Psoas muscle (tissue), 8 donors: Measurements from ENCODE around the gene HCAR3. TPM values are rescaled to one million over a fixed set of nuclear protein-coding genes. Genes with fewer than 3 reads are reported as not detected.
"Not testable (repeated sequence)": the region's sequence is repeated elsewhere in the genome, so short reads cannot be mapped to it uniquely, and the experiment has no call there.

Experiments used
- ATAC-seq, 4 donors: fragments of 200-7000 bp; cut with Tn5 transposase; one replicate each; pipeline ENCODE4 v1.9.1; 2020; ENCODE audit warnings: moderate library complexity in 3 of 4, mild to moderate bottlenecking in 2 of 4
- DNase-seq, 2 donors: peaks; one replicate each; pipeline ENCODE4 v3.0.0-alpha.2; 2020
- H3K27ac ChIP-seq: fragments of 200-600 bp; one replicate; pipeline ENCODE4 v1.8.0; 2022
- H3K27me3 ChIP-seq, 3 donors: fragments of 200-600 bp in 1 of 3; one replicate each; pipeline versions ENCODE4 v1.6.1 to v1.8.0; 2013 to 2022; ENCODE audit warnings: low read length in 2 of 3, mild to moderate bottlenecking in 2 of 3, moderate library complexity in 1 of 3; ENCODE audit not compliant: insufficient read depth in 3 of 3
- H3K36me3 ChIP-seq, 2 donors: fragments of 200-600 bp in 1 of 2; one replicate each; pipeline versions ENCODE4 v1.6.1 to v1.8.0; 2013 to 2022; ENCODE audit warnings: low read depth in 1 of 2, mild to moderate bottlenecking in 1 of 2, moderate library complexity in 1 of 2; ENCODE audit not compliant: insufficient read depth in 1 of 2
- H3K4me1 ChIP-seq: fragments of 200-600 bp; one replicate; pipeline ENCODE4 v1.8.0; 2022
- H3K4me3 ChIP-seq: fragments of 200-600 bp; one replicate; pipeline ENCODE4 v1.8.0; 2022; ENCODE audit warnings: mild to moderate bottlenecking
- H3K9me3 ChIP-seq: fragments of 200-600 bp; one replicate; pipeline ENCODE4 v1.8.0; 2022
- CTCF ChIP-seq: fragments of 200-600 bp; IDR thresholded peaks from one replicate; pipeline ENCODE4 v1.8.0; 2022; ENCODE audit warnings: antibody characterized with exemption
- WGBS, 3 donors: extraction: QIAGEN DNeasy Blood & Tissue Kit; methylation state at CpG; one replicate each; pipeline versions ENCODE4 v1.1.6 to v1.1.7; 2013; 5-methylcytosine and 5-hydroxymethylcytosine counted together
- intact Hi-C, 2 donors: fragments of 100-400 bp; cut with DNase I; formaldehyde crosslinking; loops; one replicate each; pipeline versions ENCODE4 v1.11.0 to v1.14.2; 2022
- polyA plus RNA-seq, 3 donors: library from polyadenylated mRNA; stranded (reverse); fragments of 200-250 nt; gene quantifications; one replicate each; pipeline ENCODE4 v1.2.3, GENCODE V29; 2013
- total RNA-seq, 4 donors: library from RNA; stranded (reverse); fragmentation: NEBNext Ultra II Directional in 2 of 4; extraction: Animal tissue kit (Norgen Biotek cat#: 25700) in 2 of 4; gene quantifications; one replicate each; pipeline versions ENCODE4 v1.2.1 to v1.2.4, GENCODE V29; 2021 to 2023
- donor health status: healthy with polysubstance abuse.
- donor health status: DM: no; HTN: no; CAD: no; lungs with moderate emphysema.
- donor health status: Bipolar disorder and iron deficiency.
- donor health status: healthy.
- donor health status: DM: yes; HTN: yes; CAD: no.
- donor health status: DM: no; HTN: no; CAD: no.
- donor health status: DM: no; HTN: no; CAD: no.
- donor health status: DM: yes; HTN: yes; CAD: no.

Gene HCAR3
- total and polyA plus RNA-seq, 7 donors = 0.07 to 0.44 (median 0.13) TPM; not detected in 4

GRCh38 chr12:122701481-122701880 is 15.1 kb downstream of the HCAR3 start:
- H3K9me3 ChIP-seq, H3K27me3 ChIP-seq, ATAC-seq, H3K4me1 ChIP-seq, H3K4me3 ChIP-seq, intact Hi-C loops, DNase-seq, H3K27ac ChIP-seq, H3K36me3 ChIP-seq: not testable (repeated sequence)
- 27 to 49% (median 46%) methylated on average over 4 of the region's 4 CpGs for WGBS, 3 donors

- H3K4me1 ChIP-seq, H3K9me3 ChIP-seq, intact Hi-C loops, H3K27me3 ChIP-seq, H3K27ac ChIP-seq, DNase-seq, ATAC-seq, H3K4me3 ChIP-seq, H3K36me3 ChIP-seq: not testable (repeated sequence)
- 84 to 90% methylated on average over 1 to 2 of the region's 9 CpGs; no CpG with 5 or more reads in 1 of the 3 donors for WGBS, 3 donors
Observed at GRCh38 chr12:122700038-122700710, 16.4 kb downstream of the HCAR3 start.

- intact Hi-C loops, H3K9me3 ChIP-seq, H3K4me3 ChIP-seq, H3K36me3 ChIP-seq, ATAC-seq, H3K27me3 ChIP-seq, DNase-seq, H3K27ac ChIP-seq, H3K4me1 ChIP-seq: not testable (repeated sequence)
- 82 to 89% (median 84%) methylated on average over 2 of the region's 2 CpGs for WGBS, 3 donors
Observed at GRCh38 chr12:122696922-122697321, 19.7 kb downstream of the HCAR3 start.

GRCh38 chr12:122691566-122691965 is 25.0 kb downstream of the HCAR3 start:
- Histone ChIP-seq H3K27ac (no peak overlapping the region), H3K9me3 (no peaks in the 10 kb centered on the region), H3K36me3 (no peaks in the 10 kb centered on the region), H3K27me3 (no peaks in the 10 kb centered on the region), H3K4me1 (no peaks in the 10 kb centered on the region), H3K4me3 (no peak overlapping the region)
- no peak for DNase-seq
- intact Hi-C loops = no loop called here
- 81 to 83% (median 82%) methylated on average over 3 of the region's 3 CpGs for WGBS, 3 donors
- no peak for TF ChIP-seq CTCF
- ATAC-seq = no peak

GRCh38 chr12:122688291-122688690 is 28.3 kb downstream of the HCAR3 start:
- TF ChIP-seq CTCF = no peak
- no peak overlapping the region for H3K4me3 ChIP-seq
- 82 to 88% (median 83%) methylated on average over 3 of the region's 3 CpGs for WGBS, 3 donors
- H3K27me3 ChIP-seq = no peaks in the 10 kb centered on the region
- H3K36me3 ChIP-seq = no peaks in the 10 kb centered on the region
- H3K9me3 ChIP-seq = no peaks in the 10 kb centered on the region
- intact Hi-C loops = no loop called here
- no peak for DNase-seq
- ATAC-seq = no peak
- no peaks in the 10 kb centered on the region for H3K4me1 ChIP-seq
- no peak overlapping the region for H3K27ac ChIP-seq

- no peaks in the 10 kb centered on the region for H3K4me1 ChIP-seq
- no peak for TF ChIP-seq CTCF
- H3K27me3 ChIP-seq = no peaks in the 10 kb centered on the region
- no peaks in the 10 kb centered on the region for H3K36me3 ChIP-seq
- H3K27ac ChIP-seq = no peak overlapping the region
- ATAC-seq (no peak), DNase-seq (no peak)
- H3K4me3 ChIP-seq = no peak overlapping the region
- H3K9me3 ChIP-seq = no peaks in the 10 kb centered on the region
- intact Hi-C loops = no loop called here
- WGBS, 3 donors = 39 to 53% (median 41%) methylated on average over 5 of the region's 5 CpGs
Observed at GRCh38 chr12:122687086-122687485, 29.5 kb downstream of the HCAR3 start.
